ENCODE data around the gene TREM2.

The TREM2 gene

DNA sequence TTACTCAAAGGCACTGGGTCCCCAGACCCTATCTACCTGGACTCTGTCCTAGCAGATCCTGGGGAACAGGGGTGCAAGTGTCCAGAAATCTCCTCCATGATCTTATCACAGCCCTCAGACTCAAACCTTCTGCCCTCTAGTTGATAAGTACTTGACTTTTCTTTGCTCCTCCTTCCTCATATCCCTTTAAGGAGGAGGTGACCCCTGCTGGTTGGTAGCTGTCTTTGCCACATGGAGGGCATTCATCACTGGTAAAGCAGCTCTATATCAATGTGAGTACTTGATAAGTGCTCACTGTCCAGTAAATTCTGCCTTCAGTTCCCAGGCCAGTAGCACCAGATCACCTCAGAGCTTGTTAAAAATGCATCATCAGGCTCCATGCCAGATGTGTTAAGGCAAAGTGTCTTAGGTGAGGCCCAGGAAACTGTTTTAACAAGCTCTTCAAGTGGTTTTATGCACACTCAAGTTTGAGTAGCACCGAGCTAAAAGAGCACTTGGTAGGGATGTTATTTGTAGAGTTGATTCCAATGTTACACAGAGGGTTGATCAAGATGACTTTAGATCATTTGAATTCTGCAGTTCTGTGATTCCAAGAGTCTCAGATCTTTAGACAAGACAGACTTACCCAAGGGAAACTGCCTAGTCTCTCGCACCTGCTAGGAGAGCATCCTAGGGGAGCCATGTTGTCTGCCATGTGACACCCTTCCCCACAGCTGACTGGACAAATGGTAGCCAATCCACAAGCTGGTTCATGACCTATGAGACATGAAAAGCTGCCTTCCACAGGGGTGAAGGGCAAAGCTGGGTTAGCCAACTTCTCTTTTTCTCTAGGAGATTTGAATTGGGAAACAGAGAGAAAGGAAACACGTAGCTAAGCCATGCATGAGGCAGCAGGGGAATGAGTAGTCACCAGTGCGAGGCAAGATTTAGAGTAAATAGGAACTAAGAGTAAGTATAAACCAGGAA, 19.4 kb upstream of the TREM2 start:
- Histone ChIP-seq H2AFZ (ENCODE audit: low read length, unreplicated experiment) (no peak overlapping the region), H3K4me1 (ENCODE audit: control insufficient read depth, insufficient read depth, low read length, unreplicated experiment) (no peaks in the 10 kb centered on the region), H3K36me3 (ENCODE audit: insufficient read depth, low read length) (no peaks in the 10 kb centered on the region), H3K27ac (ENCODE audit: low read depth, low read length) (no peak overlapping the region), H3K4me3 (ENCODE audit: low read depth, low read length) (no peak overlapping the region), H3K79me2 (ENCODE audit: control insufficient read depth, insufficient read depth, low read length, unreplicated experiment) (no peaks in the 10 kb centered on the region), H3K27me3 (ENCODE audit: insufficient read depth, low read length) (peaks cover 70% of the 10 kb centered on the region)

DNA sequence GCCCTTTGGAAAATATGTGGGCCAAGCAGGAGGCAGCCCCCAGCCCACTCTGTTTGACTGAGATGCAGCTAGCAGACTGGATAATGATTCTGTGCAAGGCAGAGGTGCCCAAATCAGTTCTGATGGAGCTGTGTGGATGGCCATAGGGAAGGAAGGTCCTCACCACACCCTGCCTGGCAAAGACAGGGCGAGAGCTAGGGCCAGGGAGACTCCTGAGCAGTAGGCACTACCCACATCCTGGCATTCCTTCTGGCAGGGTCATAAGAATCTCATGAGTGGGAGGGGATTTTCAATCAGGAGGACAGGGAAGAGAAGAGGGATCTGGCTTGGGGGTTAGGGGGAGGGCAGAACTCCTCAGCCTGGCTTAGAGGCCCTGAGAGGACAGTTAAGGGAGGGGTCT, 18.6 kb upstream of the TREM2 start:
- Histone ChIP-seq H2AFZ (ENCODE audit: low read length, unreplicated experiment) (no peak overlapping the region), H3K36me3 (ENCODE audit: insufficient read depth, low read length) (no peaks in the 10 kb centered on the region), H3K27ac (ENCODE audit: low read depth, low read length) (no peak overlapping the region), H3K79me2 (ENCODE audit: control insufficient read depth, insufficient read depth, low read length, unreplicated experiment) (no peaks in the 10 kb centered on the region), H3K4me1 (ENCODE audit: control insufficient read depth, insufficient read depth, low read length, unreplicated experiment) (no peaks in the 10 kb centered on the region), H3K27me3 (ENCODE audit: insufficient read depth, low read length) (peaks cover 78% of the 10 kb centered on the region), H3K4me3 (ENCODE audit: low read depth, low read length) (no peak overlapping the region)

DNA sequence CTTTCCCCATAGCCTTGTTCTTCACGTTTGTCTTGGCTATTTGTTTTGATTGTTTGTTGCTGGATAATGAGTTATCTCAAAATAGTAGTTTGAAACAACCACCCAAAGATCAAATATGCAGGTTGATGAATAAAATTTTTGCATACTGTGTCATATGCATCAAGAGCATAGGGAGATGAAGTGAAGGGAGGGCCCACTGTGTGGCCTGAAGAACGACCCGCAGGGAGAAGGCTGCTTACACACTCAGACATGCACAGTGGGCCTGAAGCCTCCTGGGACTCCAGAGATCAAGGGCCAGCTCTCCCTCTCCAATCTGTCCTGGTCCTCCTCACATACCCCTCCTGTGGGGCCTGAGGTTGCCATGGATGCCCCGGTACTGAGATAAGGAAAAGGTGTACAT, 16.2 kb upstream of the TREM2 start:
- H3K4me1 ChIP-seq (ENCODE audit: control insufficient read depth, insufficient read depth, low read length, unreplicated experiment), result no peaks in the 10 kb centered on the region
- no peak overlapping the region for H3K27ac ChIP-seq (ENCODE audit: low read depth, low read length)
- no peak overlapping the region for H2AFZ ChIP-seq (ENCODE audit: low read length, unreplicated experiment)
- no peak overlapping the region for H3K4me3 ChIP-seq (ENCODE audit: low read depth, low read length)
- H3K36me3 ChIP-seq (ENCODE audit: insufficient read depth, low read length), result no peaks in the 10 kb centered on the region
- no peaks in the 10 kb centered on the region for H3K79me2 ChIP-seq (ENCODE audit: control insufficient read depth, insufficient read depth, low read length, unreplicated experiment)
- peaks cover 83% of the 10 kb centered on the region for H3K27me3 ChIP-seq (ENCODE audit: insufficient read depth, low read length)

DNA sequence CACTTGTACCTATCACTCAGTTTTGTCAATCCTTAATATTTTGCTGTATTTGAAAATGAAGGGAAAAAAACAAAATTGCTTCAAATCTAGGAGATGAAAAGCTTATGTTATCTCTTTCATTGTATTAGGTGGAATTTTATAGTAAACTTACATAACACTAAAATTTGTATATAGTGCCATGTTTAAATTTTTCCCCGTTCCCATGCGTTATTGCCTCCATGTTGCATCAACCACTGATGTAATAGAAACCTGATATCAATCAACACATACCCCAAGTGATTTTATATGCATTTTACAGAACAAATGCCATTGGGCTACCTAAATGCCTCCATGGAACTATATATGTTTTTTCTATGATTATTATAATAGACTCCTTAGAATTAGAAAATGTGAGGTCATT, 14.8 kb upstream of the TREM2 start:
- no peak overlapping the region for H3K4me3 ChIP-seq (ENCODE audit: low read depth, low read length)
- peaks cover 72% of the 10 kb centered on the region for H3K27me3 ChIP-seq (ENCODE audit: insufficient read depth, low read length)
- no peaks in the 10 kb centered on the region for H3K4me1 ChIP-seq (ENCODE audit: control insufficient read depth, insufficient read depth, low read length, unreplicated experiment)
- H3K36me3 ChIP-seq (ENCODE audit: insufficient read depth, low read length), result no peaks in the 10 kb centered on the region
- no peak overlapping the region for H3K27ac ChIP-seq (ENCODE audit: low read depth, low read length)
- no peaks in the 10 kb centered on the region for H3K79me2 ChIP-seq (ENCODE audit: control insufficient read depth, insufficient read depth, low read length, unreplicated experiment)
- H2AFZ ChIP-seq (ENCODE audit: low read length, unreplicated experiment), result no peak overlapping the region

DNA sequence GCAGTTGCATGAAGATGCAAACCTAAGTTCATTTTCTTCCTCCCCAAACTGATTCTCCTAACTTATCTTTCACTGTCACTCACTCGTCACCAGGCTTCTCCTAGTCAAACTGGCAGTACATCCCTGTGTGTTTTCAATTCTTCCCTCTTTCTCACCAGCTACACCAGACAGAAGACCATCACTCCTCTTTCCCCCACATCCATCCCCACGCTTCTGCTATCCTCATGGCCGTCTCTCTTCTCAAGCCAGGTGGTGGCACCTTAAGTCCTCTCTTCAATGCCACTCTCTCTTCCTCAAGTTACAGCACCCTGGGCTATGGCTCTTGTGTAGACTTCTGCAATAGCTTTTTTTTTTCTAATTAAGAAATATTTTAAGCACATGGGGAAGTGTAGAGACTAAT, 14.4 kb upstream of the TREM2 start:
- Histone ChIP-seq H3K27ac (ENCODE audit: low read depth, low read length) (no peak overlapping the region), H3K27me3 (ENCODE audit: insufficient read depth, low read length) (peaks cover 68% of the 10 kb centered on the region), H3K4me1 (ENCODE audit: control insufficient read depth, insufficient read depth, low read length, unreplicated experiment) (no peaks in the 10 kb centered on the region), H3K4me3 (ENCODE audit: low read depth, low read length) (no peak overlapping the region), H2AFZ (ENCODE audit: low read length, unreplicated experiment) (no peak overlapping the region), H3K36me3 (ENCODE audit: insufficient read depth, low read length) (no peaks in the 10 kb centered on the region), H3K79me2 (ENCODE audit: control insufficient read depth, insufficient read depth, low read length, unreplicated experiment) (no peaks in the 10 kb centered on the region)

DNA sequence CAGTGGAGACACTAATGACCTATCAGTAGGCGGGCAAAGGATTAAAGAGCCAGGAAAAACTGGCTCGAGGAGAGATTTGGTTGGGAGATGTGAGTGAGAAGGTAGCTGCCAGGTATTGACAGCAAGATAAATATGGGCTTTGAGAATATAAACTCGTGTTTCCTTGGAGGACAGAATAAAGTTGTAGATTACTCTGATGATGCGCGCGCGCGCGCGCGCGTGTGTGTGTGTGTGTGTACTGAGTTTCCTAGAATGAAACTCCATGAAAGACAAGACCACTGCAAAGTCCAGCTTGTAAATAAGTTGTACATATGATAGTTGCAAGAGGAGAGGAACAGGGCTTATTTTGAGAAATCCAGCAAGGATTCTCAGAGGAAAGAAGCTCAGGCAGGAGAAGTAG, 13.3 kb upstream of the TREM2 start:
- H3K36me3 ChIP-seq (ENCODE audit: insufficient read depth, low read length), result no peaks in the 10 kb centered on the region
- H2AFZ ChIP-seq (ENCODE audit: low read length, unreplicated experiment), result no peak overlapping the region
- H3K79me2 ChIP-seq (ENCODE audit: control insufficient read depth, insufficient read depth, low read length, unreplicated experiment), result no peaks in the 10 kb centered on the region
- no peak overlapping the region for H3K27ac ChIP-seq (ENCODE audit: low read depth, low read length)
- H3K4me1 ChIP-seq (ENCODE audit: control insufficient read depth, insufficient read depth, low read length, unreplicated experiment), result no peaks in the 10 kb centered on the region
- peaks cover 66% of the 10 kb centered on the region for H3K27me3 ChIP-seq (ENCODE audit: insufficient read depth, low read length)
- H3K4me3 ChIP-seq (ENCODE audit: low read depth, low read length), result no peak overlapping the region

DNA sequence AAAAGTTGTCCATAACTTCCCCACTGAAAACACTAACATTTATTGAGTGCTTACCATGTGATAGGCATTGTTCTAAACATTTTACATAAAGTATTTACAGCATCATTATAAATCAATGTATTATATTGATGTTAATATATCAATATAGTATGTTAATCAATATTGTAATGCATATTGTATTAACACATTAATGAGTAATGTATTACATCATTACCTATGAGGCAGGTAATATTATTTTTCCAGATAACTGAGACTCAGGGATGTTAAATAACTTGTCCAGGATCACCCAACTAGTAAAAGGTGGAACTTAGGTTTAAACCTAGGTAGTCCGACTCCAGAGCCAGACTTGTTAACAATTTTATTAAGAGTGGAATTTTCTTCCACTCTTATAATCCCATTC, 12.2 kb upstream of the TREM2 start:
- Histone ChIP-seq H3K4me3 (ENCODE audit: low read depth, low read length) (no peak overlapping the region), H3K36me3 (ENCODE audit: insufficient read depth, low read length) (no peaks in the 10 kb centered on the region), H2AFZ (ENCODE audit: low read length, unreplicated experiment) (no peak overlapping the region), H3K79me2 (ENCODE audit: control insufficient read depth, insufficient read depth, low read length, unreplicated experiment) (no peaks in the 10 kb centered on the region), H3K4me1 (ENCODE audit: control insufficient read depth, insufficient read depth, low read length, unreplicated experiment) (no peaks in the 10 kb centered on the region), H3K27me3 (ENCODE audit: insufficient read depth, low read length) (peaks cover 63% of the 10 kb centered on the region), H3K27ac (ENCODE audit: low read depth, low read length) (no peak overlapping the region)

DNA sequence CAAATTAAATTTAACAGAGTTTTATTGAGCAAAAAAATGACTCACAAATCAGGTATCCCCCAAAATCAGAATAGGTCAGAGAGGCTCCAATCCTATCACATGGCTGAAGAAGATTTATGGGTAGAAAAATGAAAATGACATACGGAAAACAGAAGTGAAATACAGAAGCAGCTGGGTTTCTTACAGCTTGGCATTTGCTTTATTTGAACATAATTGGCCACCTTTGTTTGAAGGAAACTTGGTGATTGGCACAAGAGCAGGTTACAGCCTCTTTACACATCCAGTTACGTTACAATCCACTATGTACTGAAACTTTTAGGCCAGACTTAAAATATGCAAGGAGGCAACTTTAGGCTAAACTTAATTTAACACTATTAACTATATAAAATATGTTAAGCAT, 11.7 kb upstream of the TREM2 start:
- Histone ChIP-seq H3K79me2 (ENCODE audit: control insufficient read depth, insufficient read depth, low read length, unreplicated experiment) (no peaks in the 10 kb centered on the region), H3K27me3 (ENCODE audit: insufficient read depth, low read length) (peaks cover 61% of the 10 kb centered on the region), H3K4me3 (ENCODE audit: low read depth, low read length) (no peak overlapping the region), H3K4me1 (ENCODE audit: control insufficient read depth, insufficient read depth, low read length, unreplicated experiment) (no peaks in the 10 kb centered on the region), H3K27ac (ENCODE audit: low read depth, low read length) (no peak overlapping the region), H2AFZ (ENCODE audit: low read length, unreplicated experiment) (no peak overlapping the region), H3K36me3 (ENCODE audit: insufficient read depth, low read length) (no peaks in the 10 kb centered on the region)

DNA sequence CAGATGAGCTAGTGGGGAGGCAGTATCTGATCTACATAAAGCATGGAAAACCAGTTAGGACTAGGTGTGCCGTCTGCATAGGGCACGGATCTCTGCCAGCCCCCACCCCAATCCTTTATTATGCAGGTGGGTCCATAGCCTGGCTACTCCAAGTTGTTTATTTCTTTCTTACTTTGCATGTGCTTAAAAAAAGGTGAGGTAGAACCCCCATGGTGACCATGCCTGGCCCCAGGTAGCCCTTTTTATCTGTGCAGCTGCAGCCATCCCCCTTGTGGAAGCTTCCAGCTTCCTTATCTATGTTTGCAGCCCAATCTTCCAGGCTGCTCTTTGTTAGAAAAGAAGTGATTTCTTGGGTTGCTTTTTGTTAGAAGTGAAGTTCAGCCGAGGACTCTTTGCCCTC, 9.0 kb upstream of the TREM2 start:
- H3K4me3 ChIP-seq (ENCODE audit: low read depth, low read length), result no peak overlapping the region
- no peak overlapping the region for H2AFZ ChIP-seq (ENCODE audit: low read length, unreplicated experiment)
- H3K79me2 ChIP-seq (ENCODE audit: control insufficient read depth, insufficient read depth, low read length, unreplicated experiment), result no peaks in the 10 kb centered on the region
- H3K36me3 ChIP-seq (ENCODE audit: insufficient read depth, low read length), result no peaks in the 10 kb centered on the region
- no peak overlapping the region for H3K27ac ChIP-seq (ENCODE audit: low read depth, low read length)
- H3K4me1 ChIP-seq (ENCODE audit: control insufficient read depth, insufficient read depth, low read length, unreplicated experiment), result no peaks in the 10 kb centered on the region
- peaks cover 44% of the 10 kb centered on the region for H3K27me3 ChIP-seq (ENCODE audit: insufficient read depth, low read length)

DNA sequence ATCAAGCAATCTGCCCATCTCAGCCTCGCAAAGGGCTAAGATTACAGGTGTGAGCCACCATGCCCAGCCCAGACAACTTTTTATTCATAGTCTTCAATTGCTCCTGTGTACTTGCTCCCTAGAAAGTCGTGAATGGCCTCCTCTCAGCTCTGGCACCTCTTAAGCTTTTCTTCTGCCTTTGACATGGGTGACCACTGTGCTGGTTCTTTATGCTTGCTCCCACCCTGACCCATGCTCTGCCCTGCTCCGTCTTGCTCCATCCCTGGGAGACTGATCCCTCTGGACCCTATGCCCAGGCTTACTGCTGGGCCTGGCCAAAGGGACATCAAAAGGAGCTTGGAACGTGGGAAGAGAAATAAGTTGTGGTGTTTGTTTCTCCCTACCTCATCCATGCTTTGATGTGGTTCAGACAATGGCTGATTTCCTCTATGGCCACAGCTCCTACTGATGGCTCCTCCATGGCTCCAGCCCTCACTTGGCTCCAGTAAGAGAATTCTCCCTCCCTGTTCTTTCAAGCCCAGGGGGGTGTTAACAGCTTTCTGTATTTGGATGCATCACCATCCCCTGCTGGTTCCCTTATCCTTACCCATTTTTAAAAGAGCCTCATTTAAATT, 7.7 kb upstream of the TREM2 start:
- no peak overlapping the region for H2AFZ ChIP-seq (ENCODE audit: low read length, unreplicated experiment)
- no peak overlapping the region for H3K4me3 ChIP-seq (ENCODE audit: low read depth, low read length)
- no peaks in the 10 kb centered on the region for H3K79me2 ChIP-seq (ENCODE audit: control insufficient read depth, insufficient read depth, low read length, unreplicated experiment)
- no peaks in the 10 kb centered on the region for H3K36me3 ChIP-seq (ENCODE audit: insufficient read depth, low read length)
- H3K27me3 ChIP-seq (ENCODE audit: insufficient read depth, low read length), result peaks cover 44% of the 10 kb centered on the region; the same call in 1 of the 2 replicates
- no peaks in the 10 kb centered on the region for H3K4me1 ChIP-seq (ENCODE audit: control insufficient read depth, insufficient read depth, low read length, unreplicated experiment)
- H3K27ac ChIP-seq (ENCODE audit: low read depth, low read length), result no peak overlapping the region
